ENCODE results near the gene WASHC2A. TPM values are rescaled to one million over a fixed set of nuclear protein-coding genes. Genes with fewer than 3 reads are reported as not detected.
A peak's percentile ranks its signal among the peaks of the same experiment; 100 is the strongest.

The WASHC2A gene, protein sequence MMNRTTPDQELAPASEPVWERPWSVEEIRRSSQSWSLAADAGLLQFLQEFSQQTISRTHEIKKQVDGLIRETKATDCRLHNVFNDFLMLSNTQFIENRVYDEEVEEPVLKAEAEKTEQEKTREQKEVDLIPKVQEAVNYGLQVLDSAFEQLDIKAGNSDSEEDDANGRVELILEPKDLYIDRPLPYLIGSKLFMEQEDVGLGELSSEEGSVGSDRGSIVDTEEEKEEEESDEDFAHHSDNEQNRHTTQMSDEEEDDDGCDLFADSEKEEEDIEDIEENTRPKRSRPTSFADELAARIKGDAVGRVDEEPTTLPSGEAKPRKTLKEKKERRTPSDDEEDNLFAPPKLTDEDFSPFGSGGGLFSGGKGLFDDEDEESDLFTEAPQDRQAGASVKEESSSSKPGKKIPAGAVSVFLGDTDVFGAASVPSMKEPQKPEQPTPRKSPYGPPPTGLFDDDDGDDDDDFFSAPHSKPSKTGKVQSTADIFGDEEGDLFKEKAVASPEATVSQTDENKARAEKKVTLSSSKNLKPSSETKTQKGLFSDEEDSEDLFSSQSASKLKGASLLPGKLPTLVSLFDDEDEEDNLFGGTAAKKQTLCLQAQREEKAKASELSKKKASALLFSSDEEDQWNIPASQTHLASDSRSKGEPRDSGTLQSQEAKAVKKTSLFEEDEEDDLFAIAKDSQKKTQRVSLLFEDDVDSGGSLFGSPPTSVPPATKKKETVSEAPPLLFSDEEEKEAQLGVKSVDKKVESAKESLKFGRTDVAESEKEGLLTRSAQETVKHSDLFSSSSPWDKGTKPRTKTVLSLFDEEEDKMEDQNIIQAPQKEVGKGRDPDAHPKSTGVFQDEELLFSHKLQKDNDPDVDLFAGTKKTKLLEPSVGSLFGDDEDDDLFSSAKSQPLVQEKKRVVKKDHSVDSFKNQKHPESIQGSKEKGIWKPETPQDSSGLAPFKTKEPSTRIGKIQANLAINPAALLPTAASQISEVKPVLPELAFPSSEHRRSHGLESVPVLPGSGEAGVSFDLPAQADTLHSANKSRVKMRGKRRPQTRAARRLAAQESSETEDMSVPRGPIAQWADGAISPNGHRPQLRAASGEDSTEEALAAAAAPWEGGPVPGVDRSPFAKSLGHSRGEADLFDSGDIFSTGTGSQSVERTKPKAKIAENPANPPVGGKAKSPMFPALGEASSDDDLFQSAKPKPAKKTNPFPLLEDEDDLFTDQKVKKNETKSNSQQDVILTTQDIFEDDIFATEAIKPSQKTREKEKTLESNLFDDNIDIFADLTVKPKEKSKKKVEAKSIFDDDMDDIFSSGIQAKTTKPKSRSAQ (N-terminal part only)
- polyA plus RNA-seq (2012; ENCODE audit: insufficient read length, low read depth): 33.4 TPM

DNA sequence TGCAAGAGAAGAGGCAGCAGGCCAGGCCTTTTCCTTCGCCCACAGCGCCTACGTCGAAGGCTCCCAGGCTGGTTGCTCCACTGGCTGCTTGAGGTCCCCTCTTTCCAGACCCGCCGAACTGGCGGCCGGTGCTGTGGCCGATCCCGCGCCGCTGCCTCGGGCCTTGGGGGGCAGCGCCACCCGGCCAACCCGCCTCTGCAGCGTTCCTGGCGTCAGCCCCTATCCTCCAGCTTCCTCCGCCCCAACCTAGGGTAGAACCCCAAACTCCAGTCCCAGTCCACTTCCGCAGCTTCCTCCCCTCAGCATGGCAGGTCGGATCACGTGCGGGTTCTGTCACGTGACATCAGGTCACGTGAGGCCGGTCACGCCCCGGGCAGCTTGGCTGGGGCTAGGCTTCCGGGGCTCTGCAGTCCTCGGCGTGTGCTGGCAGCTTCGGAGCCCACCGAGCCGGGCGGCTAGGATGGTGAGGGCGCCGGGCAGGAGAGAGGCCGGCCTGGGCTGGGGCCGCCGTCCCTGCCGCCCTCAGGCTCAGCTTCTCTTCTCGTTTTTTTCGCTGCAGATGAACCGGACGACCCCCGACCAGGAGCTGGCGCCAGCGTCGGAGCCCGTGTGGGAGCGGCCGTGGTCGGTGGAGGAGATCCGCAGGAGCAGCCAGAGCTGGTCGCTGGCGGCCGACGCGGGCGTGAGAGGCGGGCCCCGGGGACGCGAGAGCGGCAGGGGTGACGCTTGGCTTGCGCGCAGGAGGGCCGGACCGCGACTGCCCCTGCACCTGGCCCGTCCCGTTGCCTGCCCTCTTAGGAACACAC is at the start of gene WASHC2A:
Gene WASHC2A (plus strand): TSS at position 409 of the 806 bp plus-strand sequence. CDS start 52 bp downstream, at position 461.
- TF ChIP-seq POLR2AphosphoS5 (IDR thresholded peaks at IDR 0.05; ENCODE audit: low read depth, low read length) (peak; percentile 62; the same call in 1 of the 2 replicates), TAF1 (IDR thresholded peaks at IDR 0.05; ENCODE audit: borderline replicate concordance, insufficient read depth, low read length) (peak; percentile 53; the same call in 1 of the 2 replicates), SIN3A (IDR thresholded peaks at IDR 0.05; ENCODE audit: borderline replicate concordance, insufficient read depth, low read length) (peak; percentile 88; the same call in 1 of the 2 replicates)

DNA sequence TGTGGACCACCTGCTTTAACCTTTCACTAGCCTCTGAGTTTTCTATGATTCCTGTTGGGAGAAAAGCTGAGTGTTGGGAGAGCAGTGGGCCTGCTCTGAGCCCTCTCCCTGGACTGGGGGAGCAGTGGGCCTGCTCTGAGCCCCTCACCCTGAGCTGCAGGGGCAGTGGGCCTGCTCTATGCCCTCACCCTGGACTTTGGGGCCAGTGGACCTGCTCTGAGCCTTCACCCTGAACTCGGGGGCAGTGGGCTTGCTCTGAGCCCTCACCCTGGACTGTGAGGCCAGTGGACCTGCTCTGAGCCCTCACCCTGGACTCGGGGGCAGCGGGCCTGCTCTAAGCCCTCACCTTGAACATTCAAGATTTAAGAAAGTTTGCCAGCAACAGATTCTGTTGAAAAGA is 46.1 kb upstream of the WASHC2A start:
- TF ChIP-seq TAF1 (IDR thresholded peaks at IDR 0.05; ENCODE audit: borderline replicate concordance, insufficient read depth, low read length) (no peak), POLR2AphosphoS5 (IDR thresholded peaks at IDR 0.05; ENCODE audit: low read depth, low read length) (no peak), SIN3A (IDR thresholded peaks at IDR 0.05; ENCODE audit: borderline replicate concordance, insufficient read depth, low read length) (no peak), FOXP2 (optimal IDR thresholded peaks at IDR 0.05; ENCODE audit: borderline replicate concordance, extremely low read depth, extremely low read length, insufficient read depth) (no peak)
- TF ChIP-seq, protein P1, sequence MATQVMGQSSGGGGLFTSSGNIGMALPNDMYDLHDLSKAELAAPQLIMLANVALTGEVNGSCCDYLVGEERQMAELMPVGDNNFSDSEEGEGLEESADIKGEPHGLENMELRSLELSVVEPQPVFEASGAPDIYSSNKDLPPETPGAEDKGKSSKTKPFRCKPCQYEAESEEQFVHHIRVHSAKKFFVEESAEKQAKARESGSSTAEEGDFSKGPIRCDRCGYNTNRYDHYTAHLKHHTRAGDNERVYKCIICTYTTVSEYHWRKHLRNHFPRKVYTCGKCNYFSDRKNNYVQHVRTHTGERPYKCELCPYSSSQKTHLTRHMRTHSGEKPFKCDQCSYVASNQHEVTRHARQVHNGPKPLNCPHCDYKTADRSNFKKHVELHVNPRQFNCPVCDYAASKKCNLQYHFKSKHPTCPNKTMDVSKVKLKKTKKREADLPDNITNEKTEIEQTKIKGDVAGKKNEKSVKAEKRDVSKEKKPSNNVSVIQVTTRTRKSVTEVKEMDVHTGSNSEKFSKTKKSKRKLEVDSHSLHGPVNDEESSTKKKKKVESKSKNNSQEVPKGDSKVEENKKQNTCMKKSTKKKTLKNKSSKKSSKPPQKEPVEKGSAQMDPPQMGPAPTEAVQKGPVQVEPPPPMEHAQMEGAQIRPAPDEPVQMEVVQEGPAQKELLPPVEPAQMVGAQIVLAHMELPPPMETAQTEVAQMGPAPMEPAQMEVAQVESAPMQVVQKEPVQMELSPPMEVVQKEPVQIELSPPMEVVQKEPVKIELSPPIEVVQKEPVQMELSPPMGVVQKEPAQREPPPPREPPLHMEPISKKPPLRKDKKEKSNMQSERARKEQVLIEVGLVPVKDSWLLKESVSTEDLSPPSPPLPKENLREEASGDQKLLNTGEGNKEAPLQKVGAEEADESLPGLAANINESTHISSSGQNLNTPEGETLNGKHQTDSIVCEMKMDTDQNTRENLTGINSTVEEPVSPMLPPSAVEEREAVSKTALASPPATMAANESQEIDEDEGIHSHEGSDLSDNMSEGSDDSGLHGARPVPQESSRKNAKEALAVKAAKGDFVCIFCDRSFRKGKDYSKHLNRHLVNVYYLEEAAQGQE (IDR thresholded peaks at IDR 0.05; ENCODE audit: insufficient read depth in 1 of 2, low read depth in 2 of 2, low read length in 2 of 2): no peak

DNA sequence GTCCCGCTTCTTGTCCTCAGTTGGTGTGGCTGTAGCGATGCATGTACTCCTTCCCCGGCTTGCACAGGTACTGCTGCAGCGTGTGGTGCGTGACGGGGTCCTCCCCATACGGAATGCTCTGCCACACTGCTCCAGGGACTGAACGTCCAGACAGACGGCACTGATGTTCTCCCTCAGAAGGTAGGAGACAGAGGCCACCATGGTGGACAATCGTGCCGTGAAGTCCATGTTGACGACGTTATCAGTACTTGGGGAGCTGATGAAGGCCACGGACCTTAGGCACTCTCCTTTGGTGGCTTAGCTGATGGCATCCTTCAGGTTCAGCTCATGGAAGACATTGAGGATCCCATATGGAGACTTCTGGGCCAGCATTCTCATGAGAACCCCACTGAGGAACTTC is 42.1 kb upstream of the WASHC2A start:
- no peak for TF ChIP-seq TAF1 (IDR thresholded peaks at IDR 0.05; ENCODE audit: borderline replicate concordance, insufficient read depth, low read length)
- TF ChIP-seq, protein P1 (IDR thresholded peaks at IDR 0.05; ENCODE audit: insufficient read depth in 1 of 2, low read depth in 2 of 2, low read length in 2 of 2): no peak
- TF ChIP-seq FOXP2 (optimal IDR thresholded peaks at IDR 0.05; ENCODE audit: borderline replicate concordance, extremely low read depth, extremely low read length, insufficient read depth): no peak
- no peak for TF ChIP-seq POLR2AphosphoS5 (IDR thresholded peaks at IDR 0.05; ENCODE audit: low read depth, low read length)
- TF ChIP-seq SIN3A (IDR thresholded peaks at IDR 0.05; ENCODE audit: borderline replicate concordance, insufficient read depth, low read length): no peak

DNA sequence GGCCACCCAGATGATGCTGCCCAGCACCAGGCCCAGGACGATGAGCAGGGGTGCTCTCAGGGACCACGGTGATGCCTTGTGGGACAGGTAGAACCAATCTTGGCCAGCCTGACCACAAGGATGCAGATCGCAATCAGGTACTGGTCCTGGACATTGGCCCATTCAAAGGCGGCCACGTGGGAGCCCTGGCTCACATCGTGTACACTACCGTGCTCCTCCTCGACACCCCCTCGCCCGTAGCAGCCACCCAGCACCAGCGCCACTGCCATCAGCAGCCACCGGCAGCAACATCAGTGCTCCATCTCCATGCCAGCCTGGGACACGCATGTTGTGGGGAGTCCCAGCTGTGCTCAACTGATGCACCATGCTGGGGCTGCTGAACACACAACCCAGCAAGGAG is 40.6 kb upstream of the WASHC2A start:
- TF ChIP-seq, protein P1 (IDR thresholded peaks at IDR 0.05; ENCODE audit: insufficient read depth in 1 of 2, low read depth in 2 of 2, low read length in 2 of 2): no peak
- TF ChIP-seq SIN3A (IDR thresholded peaks at IDR 0.05; ENCODE audit: borderline replicate concordance, insufficient read depth, low read length): no peak
- TF ChIP-seq FOXP2 (optimal IDR thresholded peaks at IDR 0.05; ENCODE audit: borderline replicate concordance, extremely low read depth, extremely low read length, insufficient read depth): no peak
- no peak for TF ChIP-seq TAF1 (IDR thresholded peaks at IDR 0.05; ENCODE audit: borderline replicate concordance, insufficient read depth, low read length)
- no peak for TF ChIP-seq POLR2AphosphoS5 (IDR thresholded peaks at IDR 0.05; ENCODE audit: low read depth, low read length)
